Skeletal muscle cell (primary cell): ENCODE results near the gene FAM110C.
"Not testable (repeated sequence)": the region's sequence is repeated elsewhere in the genome, so short reads cannot be mapped to it uniquely, and the experiment has no call there.

Experiments used
- DNase-seq: peaks from one replicate; pipeline ENCODE4 v3.0.0-alpha.2; 2010; ENCODE audit warnings: low read depth
- H3K4me3 ChIP-seq: 2 replicates; pipeline ENCODE4 v1.5.1; 2011; ENCODE audit warnings: low read depth, mild to moderate bottlenecking, control low read depth, low read length, moderate library complexity

Gene FAM110C, protein sequence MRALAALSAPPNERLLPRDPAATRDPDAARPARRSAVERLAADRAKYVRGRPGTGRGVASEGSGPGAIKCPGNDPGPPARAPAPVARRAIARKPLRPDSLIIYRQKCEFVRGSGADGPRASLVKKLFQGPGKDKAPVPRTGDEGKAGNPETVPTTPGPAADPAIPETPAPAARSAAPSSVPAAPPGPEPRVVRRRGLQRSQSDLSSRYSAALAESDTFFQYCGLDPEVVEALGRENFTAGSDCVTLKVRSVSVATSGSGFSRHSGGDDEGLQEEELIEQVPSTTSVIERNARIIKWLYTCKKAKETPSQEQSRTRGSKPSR

DNA sequence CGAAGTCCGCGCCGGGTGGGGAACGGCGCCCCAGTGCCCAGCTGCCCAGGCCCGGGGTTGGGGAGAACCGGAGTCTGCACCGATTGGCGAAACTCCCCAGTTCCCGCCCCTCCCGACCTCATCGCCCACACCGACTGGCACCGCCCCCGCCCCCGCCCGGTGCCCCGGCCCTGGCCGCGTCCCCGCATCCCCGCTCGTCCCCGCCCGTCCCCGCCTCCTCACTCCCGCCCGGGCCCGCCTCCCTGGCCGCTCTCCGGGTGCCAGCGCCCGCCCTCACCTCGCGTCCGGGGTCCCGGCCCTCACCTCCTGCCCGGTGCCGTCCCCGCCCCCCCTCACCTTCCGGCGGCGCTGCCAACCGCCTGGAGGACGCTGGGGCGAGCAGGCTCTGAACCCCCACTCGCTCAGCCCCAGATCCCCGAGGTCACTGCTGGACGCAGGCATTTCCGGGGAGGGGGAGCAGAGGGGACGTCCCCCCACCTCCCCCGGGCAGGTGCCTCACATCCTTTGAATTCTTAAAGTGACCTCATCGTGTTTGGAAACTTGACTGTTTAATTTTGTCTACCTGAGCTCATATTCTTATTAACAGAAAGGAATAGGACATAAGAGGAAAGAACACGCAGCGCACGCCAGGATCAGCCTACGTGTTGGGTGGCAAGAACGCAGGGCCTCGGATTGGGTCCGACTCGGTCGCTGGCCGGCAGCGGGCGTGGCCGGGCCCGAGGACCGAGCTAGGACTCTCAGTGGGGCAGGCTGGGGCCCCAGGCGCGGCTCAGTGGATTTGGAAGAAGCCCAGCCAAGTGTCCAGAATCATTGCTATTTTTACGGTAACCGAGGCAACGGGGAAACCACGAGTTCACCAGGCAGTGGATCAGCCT is at the start of gene FAM110C:
Gene FAM110C (minus strand): TSS at position 35 of the 875 bp plus-strand sequence. CDS start 120 bp downstream, outside the sequence.
- H3K4me3 ChIP-seq = peak within 1 kb of the TSS; percentile 24
- DNase-seq = no peak

GRCh38 chr2:92326-92725 is 46.0 kb upstream of the FAM110C start:
- H3K4me3 ChIP-seq = no peak overlapping the region
- no peak for DNase-seq

- no peak for DNase-seq
- no peak overlapping the region for H3K4me3 ChIP-seq
These were observed 44.5 kb upstream of the FAM110C start for GRCh38 chr2:90645-91312.

- H3K4me3 ChIP-seq = no peak overlapping the region
- no peak for DNase-seq
These were observed 39.5 kb upstream of the FAM110C start for GRCh38 chr2:85761-86160.

DNA sequence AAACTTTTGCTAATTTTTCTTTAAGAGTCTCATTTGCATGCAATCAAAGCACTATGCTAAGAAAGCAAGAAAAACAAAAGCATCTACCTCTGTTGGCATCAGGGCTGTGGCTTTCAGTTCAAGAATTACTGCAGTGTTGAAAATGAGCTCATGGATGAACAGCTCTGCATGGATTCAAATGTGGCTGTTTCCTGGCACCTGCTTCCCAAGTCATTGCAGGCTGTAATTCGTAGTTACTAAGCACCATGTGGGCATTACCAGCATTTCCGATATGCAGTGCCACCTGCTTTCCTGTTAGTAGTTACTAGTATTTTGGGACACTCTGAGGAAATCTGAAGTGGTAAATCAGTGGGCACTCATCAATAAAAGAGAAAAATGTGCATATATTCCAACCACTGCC is 37.8 kb upstream of the FAM110C start:
- no peak overlapping the region for H3K4me3 ChIP-seq
- no peak for DNase-seq

DNA sequence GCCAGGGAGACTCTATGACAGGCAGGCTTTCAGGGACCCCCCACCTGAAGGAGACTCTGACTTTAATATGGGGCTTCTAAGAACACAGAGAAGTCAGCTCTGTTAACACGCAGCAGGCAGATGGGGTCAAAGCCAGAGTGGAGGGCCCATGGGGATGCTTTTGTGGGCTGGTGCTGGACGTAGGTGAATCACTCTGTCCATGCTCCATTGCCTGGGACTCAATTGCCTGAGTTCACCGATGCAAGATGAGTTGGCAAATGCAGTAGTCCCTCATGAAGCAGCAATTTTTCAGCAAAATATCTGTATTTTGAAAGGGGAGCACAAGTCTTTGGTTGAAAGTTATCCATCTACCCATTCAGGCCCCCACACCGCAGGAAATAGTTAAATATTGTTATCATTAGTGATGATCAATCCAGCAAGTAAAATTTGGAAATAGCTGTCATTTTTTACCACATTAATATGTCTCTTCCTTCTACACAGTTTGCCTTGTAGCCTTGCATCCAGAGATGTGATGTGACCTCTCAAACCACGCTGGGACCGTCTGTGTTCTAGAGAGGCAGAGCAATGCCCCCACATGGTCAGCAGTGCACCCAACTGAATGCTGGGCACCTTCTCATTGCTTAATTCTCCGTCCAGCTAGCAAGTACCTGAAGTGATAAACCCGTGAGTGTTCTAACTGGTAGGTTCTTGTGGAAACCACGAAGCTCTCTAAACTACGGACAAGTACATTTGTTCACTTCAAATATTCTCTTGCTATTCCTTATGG is 34.8 kb upstream of the FAM110C start:
- DNase-seq = no peak
- no peak overlapping the region for H3K4me3 ChIP-seq

DNA sequence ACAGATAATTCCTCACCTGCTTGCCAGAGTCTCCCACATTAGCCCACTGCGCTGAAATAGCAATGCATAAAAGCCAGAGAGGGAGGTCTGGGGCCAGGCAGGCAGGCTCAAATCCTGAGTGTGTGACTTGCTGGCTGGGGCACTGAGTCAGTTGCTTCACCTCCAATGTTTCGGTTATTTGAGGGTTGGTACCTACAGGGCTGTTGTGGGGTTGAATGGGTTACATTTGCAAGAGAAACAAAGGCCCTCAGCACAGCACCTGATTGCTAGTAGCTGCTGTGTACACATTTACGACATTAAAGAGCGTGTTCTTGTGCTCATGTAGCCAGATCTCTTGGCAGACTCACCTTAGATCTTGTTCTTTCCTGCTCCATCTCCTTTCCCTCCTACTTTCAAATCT is 34.1 kb upstream of the FAM110C start:
- DNase-seq = no peak
- no peak overlapping the region for H3K4me3 ChIP-seq

DNA sequence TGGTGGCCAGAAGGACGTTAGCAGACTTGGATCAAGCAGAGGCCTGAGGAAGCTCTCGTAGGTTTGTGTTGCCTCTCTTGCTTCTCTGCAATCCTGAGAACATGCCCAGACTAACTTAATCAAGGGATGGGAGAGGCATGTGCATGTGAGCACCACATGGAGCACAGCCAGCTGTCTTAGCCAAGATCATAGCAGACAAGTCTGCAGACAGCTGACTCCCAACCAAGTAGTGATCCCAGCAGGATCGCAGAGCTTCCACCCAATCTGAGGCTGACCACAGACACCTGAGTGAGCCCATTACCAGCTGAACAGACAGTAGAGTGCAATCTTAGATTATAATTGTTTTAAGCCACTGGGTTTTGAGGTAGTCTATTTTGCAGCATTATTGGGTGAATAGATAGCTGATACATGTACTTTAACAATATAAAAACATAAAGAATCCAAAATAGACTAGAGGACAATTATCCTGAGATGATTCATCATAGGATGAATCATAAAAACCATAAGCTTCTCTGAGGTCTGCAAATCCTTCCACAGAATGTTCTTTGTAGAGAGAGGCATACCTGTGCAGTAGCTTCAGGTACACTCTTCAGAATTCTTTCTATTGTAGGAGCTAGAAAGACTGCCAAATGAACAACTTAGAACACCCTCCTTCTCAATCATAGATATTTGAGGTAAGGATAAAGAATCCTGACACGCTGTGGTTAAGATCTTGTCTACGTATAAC is 25.2 kb upstream of the FAM110C start:
- no peak overlapping the region for H3K4me3 ChIP-seq
- DNase-seq = no peak

DNA sequence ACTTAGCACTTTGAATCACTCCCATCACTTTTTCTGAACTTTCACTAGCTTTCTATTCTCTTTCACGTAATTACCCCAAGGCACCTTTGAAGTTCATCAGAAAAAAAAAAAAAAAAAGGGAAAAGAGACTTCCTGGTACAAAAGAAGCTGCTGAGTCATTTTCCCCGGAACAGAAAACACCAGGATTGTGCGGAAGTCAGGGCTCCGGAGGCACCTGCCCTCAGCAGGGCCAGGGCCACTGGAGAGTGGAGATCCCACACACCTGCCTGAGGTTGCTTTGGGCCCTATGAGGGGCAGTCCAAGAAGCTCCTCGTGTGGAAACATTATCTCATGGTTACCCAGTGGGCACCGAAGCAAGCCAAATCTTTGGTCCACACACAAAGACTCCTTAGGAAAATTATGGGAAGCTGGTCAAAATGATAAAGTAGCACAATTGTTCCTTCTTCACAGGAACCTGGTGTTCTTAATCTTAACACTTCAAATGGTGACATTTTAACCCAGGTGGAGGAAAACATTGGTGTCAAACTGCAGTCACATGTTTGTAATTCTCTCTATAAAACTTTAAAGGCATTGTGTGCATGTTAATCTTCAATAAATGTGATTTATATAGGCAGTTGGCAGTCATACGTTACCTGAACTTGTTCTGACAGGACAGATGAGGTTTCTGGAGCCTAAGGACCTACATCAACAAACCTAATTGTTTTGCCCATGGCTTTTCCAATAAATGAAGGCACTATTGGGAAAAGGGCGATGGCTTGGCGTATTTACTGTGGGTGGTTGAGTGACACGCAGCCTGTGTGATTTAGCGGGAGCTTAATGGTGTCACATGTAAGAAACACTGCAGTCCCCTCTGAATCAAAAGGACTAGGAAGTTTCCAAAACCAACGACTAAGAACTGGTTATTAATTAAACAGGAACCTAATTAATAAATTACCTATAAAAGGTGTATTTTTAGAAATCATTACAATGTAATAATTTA is 23.4 kb upstream of the FAM110C start:
- DNase-seq = no peak
- H3K4me3 ChIP-seq = no peak overlapping the region

DNA sequence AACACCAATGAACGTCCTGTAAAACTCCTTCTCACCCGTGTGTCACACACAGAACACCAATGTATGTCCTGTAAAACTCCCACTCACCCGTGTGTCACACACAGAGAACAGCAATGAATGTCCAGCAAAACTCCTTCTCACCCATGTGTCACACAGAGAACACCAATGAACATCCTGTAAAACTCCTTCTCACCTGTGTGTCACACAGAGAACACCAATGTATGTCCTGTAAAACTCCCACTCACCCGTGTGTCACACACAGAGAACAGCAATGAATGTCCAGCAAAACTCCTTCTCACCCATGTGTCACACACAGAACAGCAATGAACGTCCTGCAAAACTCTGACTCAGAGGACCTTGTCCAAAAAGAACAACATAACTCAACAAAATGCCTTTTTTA is 22.3 kb upstream of the FAM110C start:
- DNase-seq, H3K4me3 ChIP-seq: not testable (repeated sequence)

DNA sequence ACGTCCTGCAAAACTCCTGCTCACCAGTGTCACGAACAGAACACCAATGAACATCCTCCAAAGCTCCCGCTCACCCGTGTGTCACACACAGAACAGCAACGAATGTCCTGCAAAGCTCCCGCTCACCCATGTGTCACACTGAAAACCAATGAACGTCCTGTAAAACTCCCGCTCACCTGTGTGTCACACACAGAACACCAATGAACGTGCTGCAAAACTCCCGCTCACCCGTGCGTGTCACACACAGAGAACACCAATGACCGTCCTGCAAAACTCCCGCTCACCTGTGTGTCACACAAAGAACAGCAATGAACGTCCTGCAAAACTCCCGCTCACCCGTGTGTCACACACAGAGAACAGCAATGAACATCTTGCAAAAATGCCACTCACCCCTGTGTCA is 20.5 kb upstream of the FAM110C start:
- no peak overlapping the region for H3K4me3 ChIP-seq
- DNase-seq = no peak

DNA sequence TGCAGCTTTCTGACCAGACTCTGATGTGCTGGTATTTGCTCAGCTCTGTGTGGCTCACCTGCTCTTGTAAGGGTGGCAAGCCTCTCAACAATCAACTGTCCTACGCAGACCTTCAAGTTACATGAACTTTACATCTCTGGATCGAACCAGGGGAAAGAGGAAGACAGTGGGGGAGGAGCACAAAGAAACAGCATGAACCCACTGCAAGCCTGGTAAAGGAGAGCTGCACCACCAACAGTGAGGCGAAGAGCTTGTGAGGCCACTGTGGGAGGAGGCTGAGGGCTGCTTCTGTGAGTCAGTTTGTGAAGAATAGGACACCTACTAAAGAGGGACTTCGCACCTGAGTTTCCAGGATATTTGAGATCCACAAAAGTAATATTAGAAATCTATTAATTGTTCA is 18.8 kb upstream of the FAM110C start:
- no peak overlapping the region for H3K4me3 ChIP-seq
- DNase-seq = no peak

GRCh38 chr2:55587-56448 is 9.5 kb upstream of the FAM110C start:
- no peak for DNase-seq
- no peak overlapping the region for H3K4me3 ChIP-seq

DNA sequence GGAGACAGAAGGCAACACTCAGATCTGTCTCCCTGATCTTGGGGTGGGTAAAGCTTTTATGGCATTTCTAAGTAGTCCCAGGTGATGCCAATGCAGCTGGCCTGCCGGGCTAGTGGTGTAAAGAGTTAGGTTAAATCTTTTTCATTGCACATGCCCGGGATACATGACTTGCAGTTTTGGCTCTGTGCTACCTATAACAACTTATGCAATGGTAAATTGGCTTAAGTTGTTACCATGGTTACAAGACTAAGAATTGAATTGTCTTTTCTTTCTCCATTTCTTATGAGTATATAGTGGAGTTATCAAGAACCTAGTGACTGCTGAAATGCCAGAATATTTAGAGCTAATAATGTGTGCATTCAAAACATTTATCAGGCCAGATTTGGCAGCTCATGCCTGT is 5.3 kb upstream of the FAM110C start:
- no peak overlapping the region for H3K4me3 ChIP-seq
- no peak for DNase-seq

GRCh38 chr2:47737-48136 is 1.4 kb upstream of the FAM110C start:
- DNase-seq = no peak
- no peak overlapping the region for H3K4me3 ChIP-seq

- no peak overlapping the region for H3K4me3 ChIP-seq
- no peak for DNase-seq
These were observed 1.0 kb upstream of the FAM110C start for GRCh38 chr2:47346-47725.

DNA sequence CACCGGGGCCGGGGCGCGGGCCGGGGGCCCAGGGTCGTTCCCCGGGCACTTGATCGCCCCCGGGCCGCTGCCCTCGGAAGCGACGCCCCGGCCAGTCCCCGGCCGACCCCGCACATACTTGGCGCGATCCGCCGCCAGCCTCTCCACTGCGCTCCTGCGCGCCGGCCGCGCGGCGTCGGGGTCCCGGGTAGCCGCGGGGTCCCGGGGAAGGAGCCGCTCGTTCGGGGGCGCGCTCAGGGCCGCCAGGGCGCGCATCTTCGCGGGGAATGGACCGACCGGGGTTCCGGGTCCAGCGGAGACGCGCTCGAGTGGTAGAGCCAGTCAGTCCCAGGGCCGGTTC is 204 bp downstream of the FAM110C start:
- peak overlapping the region; percentile 19 for H3K4me3 ChIP-seq
- no peak for DNase-seq
